Uterus (tissue), 4 donors: ENCODE measurements around the gene GDI1. TPM values are rescaled to one million over a fixed set of nuclear protein-coding genes. Genes with fewer than 3 reads are reported as not detected.
A peak's percentile ranks its signal among the peaks of the same experiment; 100 is the strongest.
"Not testable (repeated sequence)": the region's sequence is repeated elsewhere in the genome, so short reads cannot be mapped to it uniquely, and the experiment has no call there.

Source experiments
- DNase-seq, 2 donors: peaks; one replicate each; pipeline ENCODE4 v3.0.0-alpha.2; 2019 to 2020
- H3K27ac ChIP-seq, 2 donors: fragments of 200-600 bp; sonication (generic); 1 replicate in 1 of 2; 2 replicates in 1 of 2; pipeline ENCODE4 v1.5.1; 2016 to 2018
- H3K27me3 ChIP-seq, 2 donors: fragments of 200-600 bp; sonication (generic); one replicate each; pipeline ENCODE4 v1.5.1; 2018 to 2019; ENCODE audit warnings: control low read depth in 1 of 2
- H3K36me3 ChIP-seq, 2 donors: fragments of 200-600 bp; sonication (generic); one replicate each; pipeline ENCODE4 v1.5.1; 2019; ENCODE audit warnings: control low read depth in 1 of 2
- H3K4me1 ChIP-seq, 2 donors: fragments of 200-600 bp; sonication (generic); one replicate each; pipeline ENCODE4 v1.5.1; 2018 to 2019; ENCODE audit warnings: control low read depth in 1 of 2
- H3K4me3 ChIP-seq, 2 donors: fragments of 200-600 bp; sonication (generic); 1 replicate in 1 of 2; 2 replicates in 1 of 2; pipeline ENCODE4 v1.5.1; 2018 to 2019; ENCODE audit warnings: mild to moderate bottlenecking in 1 of 2
- H3K9me3 ChIP-seq, 2 donors: fragments of 200-600 bp; sonication (generic); one replicate each; pipeline ENCODE4 v1.5.1; 2019; ENCODE audit warnings: control low read depth in 1 of 2
- CTCF ChIP-seq, 4 experiments: fragments of 200-600 bp in 2 of 4; fragments of 450-650 bp in 2 of 4; sonication (generic) in 2 of 4; IDR thresholded peaks; one replicate each; pipeline ENCODE4 v1.5.1; 2016 to 2019; ENCODE audit warnings: antibody characterized with exemption in 4 of 4, mild to moderate bottlenecking in 2 of 4, moderate library complexity in 1 of 4
- POLR2A ChIP-seq, 2 donors: fragments of 450-650 bp; IDR thresholded peaks; one replicate each; pipeline ENCODE4 v1.6.1; 2016; ENCODE audit warnings: antibody characterized with exemption in 2 of 2, mild to moderate bottlenecking in 1 of 2, moderate library complexity in 1 of 2
- intact Hi-C: fragments of 100-400 bp; cut with DNase I; formaldehyde crosslinking; loops from one replicate; pipeline ENCODE4 v1.15.1; 2023; ENCODE audit warnings: low total_unique reads
- total RNA-seq, 4 donors: library from RNA; depleted of rRNA in 3 of 4; stranded (reverse); fragments of >200 nt in 3 of 4; gene quantifications; one replicate each; pipeline versions ENCODE4 v1.1.0 to v1.2.4, GENCODE V29; 2014 to 2023
- donor health status: DM: yes; HTN: yes; CAD: no.

The GDI1 gene
- 100 to 1,000 TPM in 3 of 4 donors, 10 to 100 TPM in 1; 100.0 to 175 (median 135) TPM for total RNA-seq

- TF ChIP-seq POLR2A (IDR thresholded peaks at IDR 0.05), result peak in 1 of 2 donors; percentile 63
- TF ChIP-seq CTCF (IDR thresholded peaks at IDR 0.05), result no peak
- peak in 1 of 2 donors; percentile 56 for DNase-seq
- peak within 1 kb of the TSS; percentile 45 to 82 for H3K4me3 ChIP-seq
- no peaks in the 10 kb centered on the region for H3K9me3 ChIP-seq
- H3K36me3 ChIP-seq, result no peaks in the 10 kb centered on the region
- peaks cover 0 to 6% of the 10 kb centered on the region in 2 donors for H3K4me1 ChIP-seq
- intact Hi-C loops, result no loop called here
- no peaks in the 10 kb centered on the region for H3K27me3 ChIP-seq
- H3K27ac ChIP-seq, result peak within 1 kb of the TSS; percentile 89 to 96
Measured at GRCh38 chrX:154436983-154437752, at the start of gene GDI1. GDI1 (plus strand) TSS chrX:154437154; CDS start chrX:154437255, 101 bp downstream.

- H3K27ac ChIP-seq, intact Hi-C loops, H3K27me3 ChIP-seq, H3K36me3 ChIP-seq, H3K9me3 ChIP-seq, DNase-seq, H3K4me3 ChIP-seq, H3K4me1 ChIP-seq: not testable (repeated sequence)
Measured at GRCh38 chrX:154388094-154388493, 48.9 kb upstream of the GDI1 start.

GRCh38 chrX:154388649-154389048, 48.3 kb upstream of the GDI1 start:
- H3K27ac ChIP-seq, H3K27me3 ChIP-seq, H3K4me3 ChIP-seq, H3K4me1 ChIP-seq, H3K9me3 ChIP-seq, intact Hi-C loops, DNase-seq, H3K36me3 ChIP-seq: not testable (repeated sequence)

- DNase-seq, result peak; percentile 20 to 28
- intact Hi-C loops, H3K9me3 ChIP-seq, H3K4me1 ChIP-seq, H3K27me3 ChIP-seq, H3K4me3 ChIP-seq, H3K36me3 ChIP-seq: not testable (repeated sequence)
- H3K27ac ChIP-seq, result peak overlapping the region in 1 of 2 donors; percentile 86
Measured at GRCh38 chrX:154389812-154390747, 46.9 kb upstream of the GDI1 start.

- intact Hi-C loops, H3K4me3 ChIP-seq, H3K36me3 ChIP-seq, H3K4me1 ChIP-seq, H3K27me3 ChIP-seq, H3K9me3 ChIP-seq, DNase-seq: not testable (repeated sequence)
- peak overlapping the region; percentile 92 to 99 for H3K27ac ChIP-seq
Measured at GRCh38 chrX:154396363-154396762, 40.6 kb upstream of the GDI1 start.

- Histone ChIP-seq H3K4me3 (peak overlapping the region; percentile 54 to 71), H3K27ac (peak overlapping the region; percentile 92 to 99), H3K36me3 (no peaks in the 10 kb centered on the region), H3K9me3 (no peaks in the 10 kb centered on the region), H3K27me3 (no peaks in the 10 kb centered on the region), H3K4me1 (no peaks in the 10 kb centered on the region)
- peak; percentile 80 to 83 for DNase-seq
- TF ChIP-seq CTCF (IDR thresholded peaks at IDR 0.05) (no peak), POLR2A (IDR thresholded peaks at IDR 0.05) (peak; percentile 13 to 43)
- intact Hi-C loops, result no loop called here
Measured at GRCh38 chrX:154396973-154397887, 39.7 kb upstream of the GDI1 start.
